ENCODE data around the gene TRIM26.

Gene TRIM26

GRCh38 chr6:30238178-30238795 is 25.1 kb upstream of the TRIM26 start:
- Histone ChIP-seq H3K4me3 (ENCODE audit: low read depth, low read length) (no peak overlapping the region), H3K27ac (no peak overlapping the region), H3K27me3 (replicated peaks) (no peaks in the 10 kb centered on the region), H3K36me3 (replicated peaks) (no peaks in the 10 kb centered on the region)
- DNase-seq = peak; percentile 34
- peak; percentile 64 for TF ChIP-seq CTCF (IDR thresholded peaks at IDR 0.05; ENCODE audit: low read depth, low read length, missing control alignments)
- in situ Hi-C loops (cut with HindIII; ENCODE audit: low pct_ligation_motif_present, low sequenced_read_pairs) = no loop called here

- TF ChIP-seq CTCF (IDR thresholded peaks at IDR 0.05; ENCODE audit: low read depth, low read length, missing control alignments) = no peak
- DNase-seq = no peak
- in situ Hi-C loops (cut with HindIII; ENCODE audit: low pct_ligation_motif_present, low sequenced_read_pairs) = no loop called here
These were observed 21.1 kb upstream of the TRIM26 start for GRCh38 chr6:30234356-30234755.

GRCh38 chr6:30231067-30231466 is 17.9 kb upstream of the TRIM26 start:
- no peak for DNase-seq
- H3K36me3 ChIP-seq (replicated peaks) = no peaks in the 10 kb centered on the region
- H3K4me3 ChIP-seq (ENCODE audit: low read depth, low read length) = no peak overlapping the region
- TF ChIP-seq CTCF (IDR thresholded peaks at IDR 0.05; ENCODE audit: low read depth, low read length, missing control alignments) = no peak
- in situ Hi-C loops (cut with HindIII; ENCODE audit: low pct_ligation_motif_present, low sequenced_read_pairs) = no loop called here
- H3K27me3 ChIP-seq (replicated peaks) = no peaks in the 10 kb centered on the region
- H3K27ac ChIP-seq = no peak overlapping the region

More at GRCh38 chr6:30234356-30234755, 21.1 kb upstream of the TRIM26 start:
- H3K27me3 ChIP-seq (replicated peaks) = no peaks in the 10 kb centered on the region
- no peak overlapping the region for H3K27ac ChIP-seq
- H3K36me3 ChIP-seq (replicated peaks) = no peaks in the 10 kb centered on the region
- H3K4me3 ChIP-seq (ENCODE audit: low read depth, low read length) = no peak overlapping the region

GRCh38 chr6:30227763-30228487 is 14.7 kb upstream of the TRIM26 start:
- Histone ChIP-seq H3K27me3 (replicated peaks) (no peaks in the 10 kb centered on the region), H3K4me3 (ENCODE audit: low read depth, low read length) (no peak overlapping the region), H3K27ac (no peak overlapping the region), H3K36me3 (replicated peaks) (no peaks in the 10 kb centered on the region)
- in situ Hi-C loops (cut with HindIII; ENCODE audit: low pct_ligation_motif_present, low sequenced_read_pairs) = no loop called here
- no peak for DNase-seq
- TF ChIP-seq CTCF (IDR thresholded peaks at IDR 0.05; ENCODE audit: low read depth, low read length, missing control alignments) = no peak

- DNase-seq = no peak
- in situ Hi-C loops (cut with HindIII; ENCODE audit: low pct_ligation_motif_present, low sequenced_read_pairs) = no loop called here
- no peaks in the 10 kb centered on the region for H3K27me3 ChIP-seq (replicated peaks)
- H3K4me3 ChIP-seq (ENCODE audit: low read depth, low read length) = no peak overlapping the region
- no peak overlapping the region for H3K27ac ChIP-seq
- TF ChIP-seq CTCF (IDR thresholded peaks at IDR 0.05; ENCODE audit: low read depth, low read length, missing control alignments) = no peak
- no peaks in the 10 kb centered on the region for H3K36me3 ChIP-seq (replicated peaks)
These were observed 14.1 kb upstream of the TRIM26 start for GRCh38 chr6:30227242-30227722.
